HG02798 (cell line): ENCODE measurements around the gene NELL1.
A peak's percentile ranks its signal among the peaks of the same experiment; 100 is the strongest.

Experiments
- ATAC-seq: cut with Tn5 transposase; IDR thresholded peaks from one replicate; pipeline ENCODE4 v1.9.1; 2021; ENCODE audit warnings: mild to moderate bottlenecking; ENCODE audit not compliant: unreplicated experiment, poor library complexity

NELL1 gene

DNA sequence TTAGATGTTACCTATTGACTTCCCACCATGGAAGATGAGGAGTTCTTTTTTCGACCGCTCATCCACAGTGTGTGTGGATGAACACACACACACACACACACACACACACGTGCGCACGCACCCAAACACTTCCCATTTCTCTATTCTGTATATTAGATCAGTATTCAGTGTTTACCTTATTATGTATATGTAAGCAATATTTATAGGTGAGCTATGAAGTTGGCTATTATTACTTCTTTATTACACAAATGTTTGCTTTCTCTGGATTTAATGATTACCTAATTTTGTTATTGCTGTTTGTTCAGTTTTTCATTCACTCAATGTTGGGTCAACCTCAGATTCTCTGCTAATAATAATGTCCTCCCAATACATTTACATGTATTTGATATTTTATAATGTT lies 721.0 kb downstream of the NELL1 start:
- ATAC-seq, result no peak

- ATAC-seq, result no peak
Measured at GRCh38 chr11:21396342-21397008, 727.1 kb downstream of the NELL1 start.

DNA sequence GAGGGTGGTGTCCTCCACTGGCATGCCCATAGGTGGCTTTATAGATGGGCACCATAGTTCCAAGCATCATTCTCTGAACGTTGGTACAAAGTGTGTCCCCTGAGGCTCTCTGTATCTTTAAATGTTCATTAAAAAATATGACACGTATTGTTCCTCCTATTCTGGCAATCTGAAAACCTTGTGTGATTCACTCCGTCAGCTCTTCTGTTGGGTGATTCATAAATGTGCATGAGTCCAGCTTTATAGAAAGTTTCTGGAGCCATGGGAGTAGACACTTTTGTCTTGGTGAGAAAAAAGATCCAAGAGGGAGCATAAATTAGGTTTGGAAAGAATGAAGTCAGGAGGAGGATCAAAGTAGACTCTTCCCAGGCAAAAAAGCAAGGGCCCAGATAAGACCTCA lies 728.8 kb downstream of the NELL1 start:
- ATAC-seq, result no peak

- no peak for ATAC-seq
Measured at GRCh38 chr11:21401496-21401895, 732.1 kb downstream of the NELL1 start.

- ATAC-seq, result no peak
Measured at GRCh38 chr11:21402274-21402673, 732.9 kb downstream of the NELL1 start.

GRCh38 chr11:21403069-21403468 lies 733.7 kb downstream of the NELL1 start:
- ATAC-seq, result no peak

GRCh38 chr11:21405422-21405821 lies 736.0 kb downstream of the NELL1 start:
- no peak for ATAC-seq

GRCh38 chr11:21410513-21410912 lies 741.1 kb downstream of the NELL1 start:
- no peak for ATAC-seq

GRCh38 chr11:21411104-21411503 lies 741.7 kb downstream of the NELL1 start:
- no peak for ATAC-seq

- ATAC-seq, result no peak
Measured at GRCh38 chr11:21411597-21411996, 742.2 kb downstream of the NELL1 start.

GRCh38 chr11:21412652-21413383 lies 743.4 kb downstream of the NELL1 start:
- ATAC-seq, result no peak

GRCh38 chr11:21414953-21415352 lies 745.6 kb downstream of the NELL1 start:
- no peak for ATAC-seq

- no peak for ATAC-seq
Measured at GRCh38 chr11:21415606-21416005, 746.2 kb downstream of the NELL1 start.

GRCh38 chr11:21421711-21422329 lies 752.4 kb downstream of the NELL1 start:
- ATAC-seq, result no peak

GRCh38 chr11:21426931-21427330 lies 757.5 kb downstream of the NELL1 start:
- ATAC-seq, result no peak

DNA sequence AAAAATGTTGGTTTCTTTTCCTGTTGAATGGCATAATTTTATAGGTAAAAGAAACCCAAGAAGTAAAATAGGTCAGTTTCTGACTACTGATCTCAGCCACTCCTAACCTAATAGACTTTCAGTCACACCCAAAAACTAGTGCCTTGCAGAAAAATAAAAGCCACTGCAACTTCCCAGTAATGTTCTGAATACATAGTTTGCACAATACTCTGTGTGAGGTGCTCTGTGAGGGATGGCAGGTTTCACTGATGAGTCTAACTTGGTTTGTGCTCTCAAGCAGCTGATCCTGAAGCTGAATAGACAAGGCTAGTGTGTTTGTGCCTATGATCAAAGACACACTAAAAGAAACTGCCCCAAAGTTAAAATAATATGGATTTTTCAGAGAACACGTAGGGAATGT lies 758.3 kb downstream of the NELL1 start:
- no peak for ATAC-seq

GRCh38 chr11:21428796-21429195 lies 759.4 kb downstream of the NELL1 start:
- ATAC-seq, result no peak

- no peak for ATAC-seq
Measured at GRCh38 chr11:21429401-21429800, 760.0 kb downstream of the NELL1 start.

DNA sequence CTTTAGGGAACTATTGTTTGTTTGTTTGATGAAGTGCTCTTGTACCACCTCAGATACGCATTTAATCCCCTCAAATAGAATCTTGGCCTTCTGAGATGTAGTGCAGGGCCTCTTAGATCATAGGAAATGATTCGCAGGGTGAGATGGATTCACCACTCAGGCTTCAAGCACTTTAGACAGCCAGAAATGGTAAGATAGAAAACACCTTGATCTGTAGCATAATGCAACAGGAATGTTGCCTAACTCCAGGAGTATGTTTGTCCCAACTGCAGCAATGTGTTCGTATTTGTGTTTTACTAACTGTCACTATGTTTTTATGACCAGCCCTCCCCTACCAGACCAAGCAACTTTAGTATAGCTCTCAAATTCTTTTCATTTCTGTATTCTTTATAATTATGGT lies 761.2 kb downstream of the NELL1 start:
- no peak for ATAC-seq

- ATAC-seq, result peak; percentile 57
Measured at GRCh38 chr11:21446939-21447590, 777.7 kb downstream of the NELL1 start.

GRCh38 chr11:21447871-21448270 lies 778.5 kb downstream of the NELL1 start:
- no peak for ATAC-seq
